Stomach (tissue), 4 donors: ENCODE data around the gene R3HDM2.

Experiments used
- POLR2A ChIP-seq, 4 donors: fragments of 450-650 bp; IDR thresholded peaks; one replicate each; pipeline ENCODE4 v1.6.1; 2016; ENCODE audit warnings: antibody characterized with exemption in 4 of 4, control low read depth in 2 of 4, mild to moderate bottlenecking in 1 of 4, moderate library complexity in 1 of 4
- TF ChIP-seq, protein P1 (sequence below), 7 experiments: fragments of 450-650 bp in 4 of 7; fragments of 200-600 bp in 3 of 7; sonication (generic) in 3 of 7; IDR thresholded peaks; one replicate each; pipeline ENCODE4 v1.5.1; 2016 to 2019; ENCODE audit warnings: antibody characterized with exemption in 7 of 7, control low read depth in 2 of 7, mild to moderate bottlenecking in 1 of 7

- TF ChIP-seq, protein P1, sequence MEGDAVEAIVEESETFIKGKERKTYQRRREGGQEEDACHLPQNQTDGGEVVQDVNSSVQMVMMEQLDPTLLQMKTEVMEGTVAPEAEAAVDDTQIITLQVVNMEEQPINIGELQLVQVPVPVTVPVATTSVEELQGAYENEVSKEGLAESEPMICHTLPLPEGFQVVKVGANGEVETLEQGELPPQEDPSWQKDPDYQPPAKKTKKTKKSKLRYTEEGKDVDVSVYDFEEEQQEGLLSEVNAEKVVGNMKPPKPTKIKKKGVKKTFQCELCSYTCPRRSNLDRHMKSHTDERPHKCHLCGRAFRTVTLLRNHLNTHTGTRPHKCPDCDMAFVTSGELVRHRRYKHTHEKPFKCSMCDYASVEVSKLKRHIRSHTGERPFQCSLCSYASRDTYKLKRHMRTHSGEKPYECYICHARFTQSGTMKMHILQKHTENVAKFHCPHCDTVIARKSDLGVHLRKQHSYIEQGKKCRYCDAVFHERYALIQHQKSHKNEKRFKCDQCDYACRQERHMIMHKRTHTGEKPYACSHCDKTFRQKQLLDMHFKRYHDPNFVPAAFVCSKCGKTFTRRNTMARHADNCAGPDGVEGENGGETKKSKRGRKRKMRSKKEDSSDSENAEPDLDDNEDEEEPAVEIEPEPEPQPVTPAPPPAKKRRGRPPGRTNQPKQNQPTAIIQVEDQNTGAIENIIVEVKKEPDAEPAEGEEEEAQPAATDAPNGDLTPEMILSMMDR (IDR thresholded peaks at IDR 0.05): no peak
- TF ChIP-seq POLR2A (IDR thresholded peaks at IDR 0.05): no peak
These were observed 207.4 kb downstream of the R3HDM2 start for GRCh38 chr12:57223191-57224165.
